ENCODE results near the gene ARHGEF19. TPM values are rescaled to one million over a fixed set of nuclear protein-coding genes. Genes with fewer than 3 reads are reported as not detected.
A peak's percentile ranks its signal among the peaks of the same experiment; 100 is the strongest.

ARHGEF19 gene
- total RNA-seq, 6 experiments from 2014 or later, result 5.5 to 9.0 (median 7.2) TPM

GRCh38 chr1:16206547-16207317, 5.7 kb downstream of the ARHGEF19 start:
- H3K4me3 Mint-ChIP-seq, result peak overlapping the region; percentile 89
- H3K4me1 Mint-ChIP-seq (ENCODE audit: low read depth), result peaks cover 5% of the 10 kb centered on the region; the same call in 1 of the 2 replicates
- no peaks in the 10 kb centered on the region for H3K36me3 Mint-ChIP-seq (ENCODE audit: low read depth)
- no peak for TF ChIP-seq CTCF (IDR thresholded peaks at IDR 0.05)
- DNase-seq, result peak; percentile 96
- peaks cover 10% of the 10 kb centered on the region; the same call in 1 of the 2 replicates for H3K27me3 Mint-ChIP-seq (ENCODE audit: insufficient read depth)
- no peaks in the 10 kb centered on the region for H3K9me3 Mint-ChIP-seq
- peak overlapping the region; percentile 99 for H3K27ac Mint-ChIP-seq

DNA sequence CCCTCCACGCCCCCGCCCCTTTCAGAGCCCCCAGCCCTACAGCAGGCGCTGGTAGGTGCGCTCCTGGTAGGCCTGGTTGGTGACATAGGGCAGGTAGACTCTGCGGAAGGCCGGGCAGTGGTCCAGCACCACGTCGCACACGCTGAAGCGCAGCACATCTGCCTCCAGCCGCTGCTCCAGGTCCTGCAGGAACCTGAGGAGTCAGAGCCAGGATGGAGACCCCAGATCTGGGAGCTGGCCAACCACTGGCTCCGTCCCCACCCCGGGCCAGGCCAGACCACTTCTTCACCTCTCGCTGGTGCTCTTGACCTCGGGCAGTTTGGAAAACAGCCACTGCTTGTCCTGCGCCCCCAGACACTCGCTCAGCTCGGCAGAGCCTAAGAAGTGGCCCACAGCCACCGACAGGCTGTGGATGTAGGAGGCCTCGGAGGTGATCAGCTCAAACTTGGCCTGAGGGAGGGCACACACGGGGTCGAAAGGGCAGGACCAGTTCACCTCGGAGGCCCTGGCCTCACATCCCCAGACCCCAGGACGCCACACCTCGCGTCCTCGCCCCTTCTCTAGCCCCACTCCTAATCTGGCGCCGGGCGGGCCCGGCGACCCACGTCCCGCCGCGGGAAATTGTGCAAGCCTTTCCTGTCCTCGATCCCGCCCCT, 6.4 kb downstream of the ARHGEF19 start:
- Mint-ChIP-seq H3K4me1 (ENCODE audit: low read depth) (peaks cover 5% of the 10 kb centered on the region; the same call in 1 of the 2 replicates), H3K36me3 (ENCODE audit: low read depth) (no peaks in the 10 kb centered on the region), H3K27me3 (ENCODE audit: insufficient read depth) (peaks cover 11% of the 10 kb centered on the region), H3K4me3 (peak overlapping the region; percentile 89), H3K27ac (peak overlapping the region; percentile 99; the same call in 1 of the 2 replicates), H3K9me3 (no peaks in the 10 kb centered on the region)
- no peak for TF ChIP-seq CTCF (IDR thresholded peaks at IDR 0.05)
- DNase-seq, result no peak

DNA sequence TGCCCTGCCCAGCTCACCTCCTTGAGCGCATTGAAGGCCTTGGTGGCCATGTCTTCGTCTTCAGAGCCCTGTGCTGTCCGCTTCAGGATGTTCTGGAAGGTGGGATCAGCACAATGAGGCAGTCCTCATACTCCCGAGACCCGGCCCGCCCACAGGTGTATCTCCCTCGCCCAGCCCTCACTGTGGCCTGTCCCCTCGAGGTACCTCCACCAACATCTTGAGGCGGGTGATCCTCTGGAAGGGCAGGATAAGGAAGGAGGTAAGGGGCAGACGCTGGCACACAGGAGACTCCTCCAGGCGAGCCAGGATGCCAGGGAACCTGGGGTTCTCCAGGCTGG, 7.1 kb downstream of the ARHGEF19 start:
- Mint-ChIP-seq H3K27me3 (ENCODE audit: insufficient read depth) (peaks cover 7% of the 10 kb centered on the region), H3K36me3 (ENCODE audit: low read depth) (no peaks in the 10 kb centered on the region), H3K4me3 (no peak overlapping the region), H3K27ac (no peak overlapping the region), H3K9me3 (no peaks in the 10 kb centered on the region), H3K4me1 (ENCODE audit: low read depth) (peaks cover 5% of the 10 kb centered on the region; the same call in 1 of the 2 replicates)
- no peak for DNase-seq
- TF ChIP-seq CTCF (IDR thresholded peaks at IDR 0.05), result no peak

DNA sequence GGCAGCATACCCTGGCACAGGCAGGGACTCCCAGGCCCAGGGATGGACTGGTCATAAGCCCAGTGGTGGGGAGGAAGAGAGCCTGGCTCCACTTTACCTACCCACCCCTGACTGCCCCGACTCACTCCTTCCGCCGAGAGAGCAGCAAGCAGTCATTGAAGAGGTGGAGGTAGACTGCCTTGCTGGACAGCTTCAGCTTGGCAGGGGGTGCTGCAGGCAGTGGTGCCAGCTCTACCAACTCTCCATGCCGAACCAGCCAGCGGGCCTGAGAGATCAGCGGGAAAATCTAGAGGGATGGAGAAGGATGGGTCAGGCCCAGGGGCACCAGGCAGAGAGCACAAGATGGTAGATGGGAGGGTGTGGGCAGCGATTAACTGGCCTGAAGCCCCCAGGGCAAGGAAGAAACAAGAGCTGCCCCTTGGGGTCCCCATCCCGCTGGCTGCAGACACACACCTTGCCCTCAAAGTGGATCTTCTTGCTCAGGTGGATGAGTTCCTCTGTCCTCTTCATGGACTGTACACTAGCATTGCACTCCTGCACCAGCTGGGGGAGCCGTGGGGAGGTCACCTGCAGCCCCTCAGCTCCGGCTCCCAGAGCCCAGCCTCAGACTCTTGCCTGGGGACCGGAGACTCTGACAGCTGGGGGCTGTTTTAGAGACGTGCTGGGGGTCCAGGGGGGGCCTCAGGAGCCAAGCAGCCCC, 7.7 kb downstream of the ARHGEF19 start:
- no peak for DNase-seq

More for the DNA sequence above, 7.7 kb downstream of the ARHGEF19 start:
- Mint-ChIP-seq H3K27me3 (ENCODE audit: insufficient read depth) (peaks cover 7% of the 10 kb centered on the region), H3K36me3 (ENCODE audit: low read depth) (no peaks in the 10 kb centered on the region), H3K4me1 (ENCODE audit: low read depth) (peaks cover 5% of the 10 kb centered on the region; the same call in 1 of the 2 replicates), H3K4me3 (no peak overlapping the region), H3K27ac (no peak overlapping the region), H3K9me3 (no peaks in the 10 kb centered on the region)
- TF ChIP-seq CTCF (IDR thresholded peaks at IDR 0.05), result peak; percentile 43

All from HFFc6 (cell line).